OCI-LY1 (cell line): ENCODE measurements around the gene BARHL2.

Source experiments
- H2AFZ ChIP-seq: fragments of 200-600 bp; sonication (generic), shearing (Covaris generic); 2 replicates; pipeline ENCODE4 v1.6.0; 2014; ENCODE audit warnings: antibody characterized with exemption, mild to moderate bottlenecking, low read length
- H3F3A ChIP-seq: fragments of 200-600 bp; sonication (generic), shearing (Covaris generic); 2 replicates; pipeline ENCODE4 v1.6.0; 2014; ENCODE audit warnings: mild to moderate bottlenecking, antibody characterized with exemption, low read length, moderate library complexity; ENCODE audit not compliant: insufficient read depth
- H3K27ac ChIP-seq: fragments of 200-600 bp; sonication (generic); 2 replicates; pipeline ENCODE4 v1.5.1; 2014; ENCODE audit warnings: low read length, mixed run types, mild to moderate bottlenecking, low read depth; ENCODE audit not compliant: poor library complexity, severe bottlenecking
- H3K27me3 ChIP-seq: fragments of 200-600 bp; sonication (generic); 2 replicates; pipeline ENCODE4 v1.6.0; 2014; ENCODE audit warnings: antibody characterized with exemption, mild to moderate bottlenecking, low read length, moderate library complexity; ENCODE audit not compliant: insufficient read depth
- H3K36me3 ChIP-seq: fragments of 200-600 bp; sonication (generic); 2 replicates; pipeline ENCODE4 v1.6.1; 2014; ENCODE audit warnings: mild to moderate bottlenecking, antibody characterized with exemption, low read length, moderate library complexity, mixed read lengths; ENCODE audit not compliant: insufficient read depth
- H3K4me1 ChIP-seq: fragments of 200-600 bp; sonication (generic); 2 replicates; pipeline ENCODE4 v1.5.1; 2014; ENCODE audit warnings: mild to moderate bottlenecking, low read length, moderate library complexity; ENCODE audit not compliant: insufficient read depth, severe bottlenecking
- H3K4me2 ChIP-seq: fragments of 200-600 bp; sonication (generic), shearing (Covaris generic); 2 replicates; pipeline ENCODE4 v1.6.1; 2014; ENCODE audit warnings: low read length
- H3K4me3 ChIP-seq: fragments of 200-600 bp; sonication (generic); 2 replicates; pipeline ENCODE4 v1.5.1; 2014; ENCODE audit warnings: low read length, low read depth, mild to moderate bottlenecking, mixed read lengths; ENCODE audit not compliant: poor library complexity, severe bottlenecking
- H3K79me2 ChIP-seq: fragments of 200-600 bp; shearing (Covaris generic); 2 replicates; pipeline ENCODE4 v1.6.1; 2016; ENCODE audit warnings: mixed run types, low read length, mixed read lengths; ENCODE audit not compliant: insufficient read depth
- H3K9ac ChIP-seq: fragments of 200-600 bp; sonication (generic), shearing (Covaris generic); 2 replicates; pipeline ENCODE4 v1.6.1; 2014; ENCODE audit warnings: mild to moderate bottlenecking, low read length, mixed read lengths
- H3K9me2 ChIP-seq: fragments of 200-600 bp; sonication (generic), shearing (Covaris generic); 2 replicates; pipeline ENCODE4 v1.6.1; 2014; ENCODE audit warnings: low read depth, mild to moderate bottlenecking, low read length, mixed read lengths
- H3K9me3 ChIP-seq: fragments of 200-600 bp; shearing (Covaris generic); 2 replicates; pipeline ENCODE4 v1.6.1; 2014; ENCODE audit warnings: low read length, mixed read lengths
- H4K20me1 ChIP-seq: fragments of 200-600 bp; sonication (generic), shearing (Covaris generic); 2 replicates; pipeline ENCODE4 v1.6.0; 2016; ENCODE audit warnings: mild to moderate bottlenecking, low read length; ENCODE audit not compliant: insufficient read depth
- CTCF ChIP-seq: fragments of 200-600 bp; sonication (generic), shearing (Covaris generic); IDR thresholded peaks from 2 replicates; pipeline ENCODE4 v1.5.1; 2017; ENCODE audit warnings: mild to moderate bottlenecking, antibody characterized with exemption, low read length, moderate library complexity, mixed read lengths
- EZH2 ChIP-seq: fragments of 200-600 bp; sonication (generic), shearing (Covaris generic); IDR thresholded peaks from 2 replicates; pipeline ENCODE4 v1.8.0; 2017; ENCODE audit warnings: borderline replicate concordance, mixed run types, mild to moderate bottlenecking, antibody characterized with exemption, low read length, moderate library complexity, mixed read lengths

The BARHL2 gene

GRCh38 chr1:90714521-90714951, 2.6 kb downstream of the BARHL2 start:
- H3K9me2 ChIP-seq = no peaks in the 10 kb centered on the region
- H3K27ac ChIP-seq = no peak overlapping the region
- no peak overlapping the region for H2AFZ ChIP-seq
- no peaks in the 10 kb centered on the region for H3F3A ChIP-seq
- H3K27me3 ChIP-seq = peaks cover 7% of the 10 kb centered on the region; the same call in 1 of the 2 replicates
- no peaks in the 10 kb centered on the region for H3K79me2 ChIP-seq
- H3K36me3 ChIP-seq = no peaks in the 10 kb centered on the region
- no peak overlapping the region for H3K4me3 ChIP-seq
- TF ChIP-seq EZH2 (no peak), CTCF (no peak)
- H3K4me1 ChIP-seq = no peaks in the 10 kb centered on the region
- H3K9ac ChIP-seq = no peak overlapping the region
- H3K9me3 ChIP-seq = no peaks in the 10 kb centered on the region
- H3K4me2 ChIP-seq = no peak overlapping the region
- H4K20me1 ChIP-seq = no peaks in the 10 kb centered on the region

DNA sequence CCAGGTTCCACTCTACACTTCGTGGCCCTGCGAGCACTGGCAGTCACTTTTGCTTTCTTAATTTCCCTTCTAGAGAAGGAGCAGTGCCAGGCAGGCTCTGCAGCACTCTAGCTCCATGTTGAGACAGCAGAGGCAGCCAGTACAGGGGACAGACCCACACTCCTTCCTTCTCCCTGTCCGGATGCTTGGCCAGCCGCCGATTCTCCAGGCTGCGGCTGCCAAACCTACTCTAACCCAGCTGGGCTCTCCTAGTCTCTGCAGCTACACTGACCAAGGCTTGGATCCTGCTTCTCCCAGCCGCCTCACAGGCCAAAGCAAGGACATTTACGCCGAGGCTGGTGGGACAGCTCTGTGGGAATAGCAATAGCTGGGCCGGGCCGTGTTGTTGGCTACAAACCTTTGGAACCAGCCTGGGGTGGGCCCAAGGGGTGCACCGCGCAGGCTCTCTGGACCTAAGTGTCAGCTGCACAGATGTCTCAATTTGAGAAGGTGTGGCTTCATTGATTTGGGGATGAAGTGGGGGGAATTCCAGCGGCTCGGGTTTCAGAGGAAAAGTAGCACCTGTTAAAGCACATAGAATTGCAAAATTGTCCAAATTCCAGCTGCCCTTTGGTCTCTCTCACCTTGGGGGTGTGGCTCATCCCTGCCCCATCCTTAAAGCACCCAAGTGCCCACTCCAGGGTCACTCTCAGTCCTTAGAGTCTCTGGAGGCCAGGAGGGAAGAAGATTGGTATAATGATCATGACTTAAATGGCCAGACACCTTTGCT, 3.2 kb downstream of the BARHL2 start:
- Histone ChIP-seq H3K9me2 (no peaks in the 10 kb centered on the region), H3K27me3 (peaks cover 7% of the 10 kb centered on the region; the same call in 1 of the 2 replicates), H3K4me1 (no peaks in the 10 kb centered on the region), H2AFZ (no peak overlapping the region), H3K4me2 (no peak overlapping the region), H3K79me2 (no peaks in the 10 kb centered on the region), H3K9me3 (no peaks in the 10 kb centered on the region), H3K27ac (no peak overlapping the region), H4K20me1 (no peaks in the 10 kb centered on the region), H3F3A (no peaks in the 10 kb centered on the region), H3K9ac (no peak overlapping the region), H3K4me3 (no peak overlapping the region), H3K36me3 (no peaks in the 10 kb centered on the region)
- TF ChIP-seq CTCF (no peak), EZH2 (no peak)

- Histone ChIP-seq H2AFZ (no peak overlapping the region), H3K4me2 (no peak overlapping the region), H3K4me3 (no peak overlapping the region), H3K9me2 (no peaks in the 10 kb centered on the region), H3K27me3 (peaks cover 7% of the 10 kb centered on the region; the same call in 1 of the 2 replicates), H3K9me3 (no peaks in the 10 kb centered on the region), H3F3A (no peaks in the 10 kb centered on the region), H3K36me3 (no peaks in the 10 kb centered on the region), H4K20me1 (no peaks in the 10 kb centered on the region), H3K79me2 (no peaks in the 10 kb centered on the region), H3K9ac (no peak overlapping the region), H3K27ac (no peak overlapping the region), H3K4me1 (no peaks in the 10 kb centered on the region)
- no peak for TF ChIP-seq CTCF
- no peak for TF ChIP-seq EZH2
Observed at GRCh38 chr1:90712915-90713730, 4.0 kb downstream of the BARHL2 start.
